Heart left ventricle (tissue), 16 donors: ENCODE results near the gene RNF217. TPM values are rescaled to one million over a fixed set of nuclear protein-coding genes. Genes with fewer than 3 reads are reported as not detected.
A peak's percentile ranks its signal among the peaks of the same experiment; 100 is the strongest.

Experiments
- ATAC-seq, 4 donors: fragments of 200-7000 bp; cut with Tn5 transposase; one replicate each; pipeline ENCODE4 v1.9.1; 2020 to 2022; ENCODE audit warnings: moderate library complexity in 4 of 4, mild to moderate bottlenecking in 3 of 4, moderate number of reproducible peaks in 1 of 4
- DNase-seq, 5 donors: peaks; one replicate each; pipeline ENCODE4 v3.0.0-alpha.2; 2020
- H3K27ac ChIP-seq, 12 donors: fragments of 200-600 bp; sonication (generic) in 4 of 12; one replicate each; pipeline versions ENCODE4 v1.5.0 to v1.8.0; 2016 to 2022; ENCODE audit warnings: mild to moderate bottlenecking in 2 of 12
- H3K27me3 ChIP-seq, 9 donors: fragments of 200-600 bp; sonication (generic) in 2 of 9; one replicate each; pipeline versions ENCODE4 v1.5.1 to v1.8.0; 2016 to 2022; ENCODE audit warnings: mild to moderate bottlenecking in 3 of 9
- H3K36me3 ChIP-seq, 9 donors: fragments of 200-600 bp; sonication (generic) in 2 of 9; one replicate each; pipeline versions ENCODE4 v1.5.0 to v1.8.0; 2018 to 2022; ENCODE audit warnings: mild to moderate bottlenecking in 2 of 9
- H3K4me1 ChIP-seq, 12 donors: fragments of 200-600 bp; sonication (generic) in 4 of 12; one replicate each; pipeline versions ENCODE4 v1.5.0 to v1.8.0; 2016 to 2022; ENCODE audit warnings: mild to moderate bottlenecking in 3 of 12
- H3K4me3 ChIP-seq, 12 donors: fragments of 200-600 bp; sonication (generic) in 4 of 12; one replicate each; pipeline versions ENCODE4 v1.5.0 to v1.8.0; 2017 to 2022; ENCODE audit warnings: mild to moderate bottlenecking in 9 of 12, moderate library complexity in 4 of 12
- H3K9me3 ChIP-seq, 12 donors: fragments of 200-600 bp; sonication (generic) in 4 of 12; one replicate each; pipeline versions ENCODE4 v1.5.0 to v1.8.0; 2016 to 2022; ENCODE audit warnings: mild to moderate bottlenecking in 1 of 12
- CTCF ChIP-seq, 12 donors: fragments of 200-600 bp; sonication (generic) in 4 of 12; IDR thresholded peaks; one replicate each; pipeline versions ENCODE4 v1.5.0 to v1.8.0; 2018 to 2022; ENCODE audit warnings: antibody characterized with exemption in 12 of 12, mild to moderate bottlenecking in 5 of 12
- POLR2A ChIP-seq, 2 donors: fragments of 450-650 bp; IDR thresholded peaks; one replicate each; pipeline ENCODE4 v1.6.1; 2017; ENCODE audit warnings: antibody characterized with exemption in 2 of 2, mild to moderate bottlenecking in 2 of 2, moderate library complexity in 2 of 2
- WGBS, 4 donors: extraction: QIAGEN DNeasy Blood & Tissue Kit in 2 of 4; methylation state at CpG; one replicate each; pipeline versions ENCODE4 v1.1.5 to v1.1.7; 2013 to 2018; 5-methylcytosine and 5-hydroxymethylcytosine counted together
- intact Hi-C, 10 donors: fragments of 100-400 bp; cut with DNase I; formaldehyde crosslinking; loops; one replicate each; pipeline versions ENCODE4 v1.11.1 to v1.14.2; 2022
- polyA plus RNA-seq, 2 donors: library from polyadenylated mRNA; stranded (reverse); fragments of 200-250 nt; gene quantifications; one replicate each; pipeline ENCODE4 v1.2.3, GENCODE V29; 2013
- total RNA-seq, 9 donors: library from RNA; depleted of rRNA in 2 of 9; stranded (reverse); fragments of >200 nt in 2 of 9; fragmentation: NEBNext Ultra II Directional in 3 of 9; extraction: Animal tissue kit (Norgen Biotek cat#: 25700) in 3 of 9; gene quantifications; one replicate each; pipeline versions ENCODE4 v1.1.0 to v1.2.4, GENCODE V29; 2016 to 2023
- donor health status: ischemic (EF 13 %, LVEDD 7.1; RV severe dilation, severe dysfunction).
- donor health status: healthy with polysubstance abuse.
- donor health status: DM: no; HTN: yes; CAD: no.
- donor health status: DM: no; HTN: no; CAD: no.
- donor health status: ischemic (EF 25% LVEDD 6.9; RV normal size, moderate dysfunction).
- donor health status: ischemic (EF 25% LVEDD 5.7; RV mildly dilated, moderate dysfunction).
- donor health status: healthy.
- donor health status: DM: yes; HTN: yes; CAD: no.
- donor health status: ischemic (EF 35%, LVEDD 5.7; RV mildly dilated, moderate dysfunction).
- donor health status: nonischemic (EF 11% LVEDD 7.7; RV severe dilation, severe dysfunction).
- donor health status: DM: yes; HTN: yes; CAD: no.
- donor health status: PGD.
- donor health status: ischemic (EF 29% LVEDD 5.4; RV normal size, mild dysfunction).
- donor health status: nonischemic (EF 23%, LVEDD 6.1; RV moderate dilation, normal function).

Gene RNF217
- total and polyA plus RNA-seq, 11 donors = 2.2 to 21.6 (median 13.9) TPM

DNA sequence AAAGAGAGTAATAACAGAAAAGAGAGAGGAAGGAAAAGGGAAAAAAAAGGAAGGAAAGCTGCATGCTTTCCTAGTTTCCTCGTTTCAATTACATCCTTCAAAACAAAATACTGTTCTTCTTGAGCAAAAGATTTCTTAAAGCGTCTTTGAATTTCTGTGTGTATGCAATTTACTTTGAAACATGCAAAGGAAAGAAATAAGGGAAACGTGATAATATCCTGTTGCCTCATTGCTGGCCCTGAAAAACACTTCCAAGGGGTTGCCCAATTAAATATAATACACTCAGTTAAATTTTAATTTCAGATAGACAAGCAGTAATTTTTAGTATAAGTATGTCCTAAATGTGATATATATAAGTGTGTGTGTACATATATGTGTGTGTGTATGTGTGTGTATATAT is 140.2 kb downstream of the RNF217 start:
- peak overlapping the region in 5 of 12 donors; percentile 18 to 54 (median 20) for H3K27ac ChIP-seq
- intact Hi-C loops = loop anchor here in 4 of 10 donors (5.0 to 10.0 kb wide), 2 partner anchors 138 to 140 kb away; partner anchors contain the start of gene RNF217 (in 4 of the 4)
- ATAC-seq = no peak
- no peaks in the 10 kb centered on the region for H3K36me3 ChIP-seq
- TF ChIP-seq POLR2A (IDR thresholded peaks at IDR 0.05) (no peak), CTCF (IDR thresholded peaks at IDR 0.05) (no peak)
- H3K27me3 ChIP-seq = no peaks in the 10 kb centered on the region
- H3K9me3 ChIP-seq = no peaks in the 10 kb centered on the region
- no peak for DNase-seq
- no peak overlapping the region for H3K4me3 ChIP-seq
- 53 to 65% (median 59%) methylated on average over 3 of the region's 3 CpGs for WGBS, 4 donors
- peaks cover 0 to 13% (median 0%) of the 10 kb centered on the region in 12 donors for H3K4me1 ChIP-seq

DNA sequence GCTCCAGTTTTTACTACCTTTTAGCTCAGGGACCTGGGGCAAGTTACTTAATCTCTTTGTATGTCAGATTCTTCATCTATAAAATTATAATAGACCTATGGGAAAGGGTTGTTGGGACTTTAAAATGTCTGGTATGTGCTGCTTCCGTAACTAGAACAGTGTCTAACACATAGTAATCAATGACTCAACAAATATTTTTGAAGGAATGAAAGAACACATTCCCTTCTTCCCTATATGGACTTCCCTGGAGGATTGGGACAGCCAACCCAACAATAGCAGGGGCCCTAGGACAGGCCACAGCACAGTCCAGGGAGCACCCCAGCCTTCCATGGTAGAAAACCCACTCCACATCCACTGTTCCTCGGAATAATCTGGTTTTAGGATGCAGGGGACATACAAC is 140.7 kb downstream of the RNF217 start:
- intact Hi-C loops = loop anchor here in 4 of 10 donors (5.0 to 10.0 kb wide), 2 partner anchors 138 to 141 kb away; partner anchors contain the start of gene RNF217 (in 4 of the 4)
- Histone ChIP-seq H3K36me3 (no peaks in the 10 kb centered on the region), H3K27me3 (no peaks in the 10 kb centered on the region), H3K9me3 (no peaks in the 10 kb centered on the region), H3K4me3 (no peak overlapping the region), H3K4me1 (peaks cover 0 to 13% (median 0%) of the 10 kb centered on the region in 12 donors), H3K27ac (peak overlapping the region in 5 of 12 donors; percentile 18 to 49 (median 36))
- 71 to 83% (median 83%) methylated on average over 2 of the region's 2 CpGs for WGBS, 4 donors
- ATAC-seq = peak in 3 of 4 donors; percentile 30 to 82 (median 55)
- no peak for TF ChIP-seq POLR2A (IDR thresholded peaks at IDR 0.05)
- no peak for TF ChIP-seq CTCF (IDR thresholded peaks at IDR 0.05)
- no peak for DNase-seq

GRCh38 chr6:125104425-125104824 is 142.2 kb downstream of the RNF217 start:
- Histone ChIP-seq H3K9me3 (peaks cover 0 to 13% (median 1%) of the 10 kb centered on the region in 12 donors), H3K27ac (peak overlapping the region in 4 of 12 donors; percentile 20 to 54 (median 34)), H3K27me3 (no peaks in the 10 kb centered on the region), H3K36me3 (no peaks in the 10 kb centered on the region), H3K4me1 (peaks cover 0 to 9% (median 0%) of the 10 kb centered on the region in 12 donors), H3K4me3 (no peak overlapping the region)
- intact Hi-C loops = loop anchor here in 4 of 10 donors (5.0 to 10.0 kb wide), 2 partner anchors 140 to 142 kb away; partner anchors contain the start of gene RNF217 (in 4 of the 4)
- no peak for DNase-seq
- no peak for ATAC-seq
- TF ChIP-seq CTCF (IDR thresholded peaks at IDR 0.05) (no peak), POLR2A (IDR thresholded peaks at IDR 0.05) (no peak)
- 45 to 56% (median 47%) methylated on average over 4 of the region's 4 CpGs for WGBS, 4 donors

DNA sequence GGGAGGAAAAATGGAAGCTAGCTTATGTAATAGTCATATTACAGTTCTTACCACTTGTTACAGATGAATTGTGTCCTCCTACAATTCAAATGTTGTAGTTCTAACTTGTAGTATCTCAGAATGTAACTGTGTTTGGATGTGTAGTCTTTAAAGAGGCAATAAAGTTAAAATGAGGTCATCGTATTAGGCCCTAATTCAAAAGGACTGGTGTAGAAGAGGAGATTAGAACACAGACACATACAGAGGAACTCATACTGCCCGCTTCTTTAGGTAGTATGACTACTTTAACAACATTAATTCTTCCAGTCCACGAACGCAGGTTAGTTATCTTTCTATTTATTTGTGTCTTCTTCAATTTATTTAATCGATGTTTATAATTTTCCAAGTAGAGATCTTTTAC is 144.8 kb downstream of the RNF217 start:
- 97 to 98% (median 97%) methylated on average over 5 of the region's 5 CpGs for WGBS, 4 donors
- TF ChIP-seq POLR2A (IDR thresholded peaks at IDR 0.05) (no peak), CTCF (IDR thresholded peaks at IDR 0.05) (no peak)
- ATAC-seq (no peak), DNase-seq (no peak)
- Histone ChIP-seq H3K4me3 (no peak overlapping the region), H3K36me3 (no peaks in the 10 kb centered on the region), H3K9me3 (peaks cover 0 to 39% (median 25%) of the 10 kb centered on the region in 12 donors), H3K27ac (no peak overlapping the region), H3K4me1 (peaks cover 0 to 6% (median 0%) of the 10 kb centered on the region in 12 donors), H3K27me3 (no peaks in the 10 kb centered on the region)
- intact Hi-C loops = loop anchor here in 2 of 10 donors (10.0 kb wide), 1 partner anchor 142 kb away; the partner anchor contains the start of gene RNF217 (in 2 of the 2)
